Right lung (tissue), 5 donors: ENCODE measurements around the gene BPIFB6. TPM values are rescaled to one million over a fixed set of nuclear protein-coding genes. Genes with fewer than 3 reads are reported as not detected.

Source experiments
- DNase-seq, 2 donors: peaks; one replicate each; pipeline ENCODE4 v3.0.0-alpha.2; 2013
- polyA plus RNA-seq, 5 donors: library from polyadenylated mRNA; unstranded; fragments of 120-200 nt; gene quantifications; one replicate each; pipeline versions ENCODE4 v1.2.1 to v1.2.3, GENCODE V29; 2013; ENCODE audit warnings: inconsistent platforms in 1 of 5, low replicate concordance in 1 of 5; ENCODE audit not compliant: insufficient read length in 5 of 5, insufficient read depth in 1 of 5

BPIFB6 gene
- polyA plus RNA-seq, 5 donors = not detected

DNA sequence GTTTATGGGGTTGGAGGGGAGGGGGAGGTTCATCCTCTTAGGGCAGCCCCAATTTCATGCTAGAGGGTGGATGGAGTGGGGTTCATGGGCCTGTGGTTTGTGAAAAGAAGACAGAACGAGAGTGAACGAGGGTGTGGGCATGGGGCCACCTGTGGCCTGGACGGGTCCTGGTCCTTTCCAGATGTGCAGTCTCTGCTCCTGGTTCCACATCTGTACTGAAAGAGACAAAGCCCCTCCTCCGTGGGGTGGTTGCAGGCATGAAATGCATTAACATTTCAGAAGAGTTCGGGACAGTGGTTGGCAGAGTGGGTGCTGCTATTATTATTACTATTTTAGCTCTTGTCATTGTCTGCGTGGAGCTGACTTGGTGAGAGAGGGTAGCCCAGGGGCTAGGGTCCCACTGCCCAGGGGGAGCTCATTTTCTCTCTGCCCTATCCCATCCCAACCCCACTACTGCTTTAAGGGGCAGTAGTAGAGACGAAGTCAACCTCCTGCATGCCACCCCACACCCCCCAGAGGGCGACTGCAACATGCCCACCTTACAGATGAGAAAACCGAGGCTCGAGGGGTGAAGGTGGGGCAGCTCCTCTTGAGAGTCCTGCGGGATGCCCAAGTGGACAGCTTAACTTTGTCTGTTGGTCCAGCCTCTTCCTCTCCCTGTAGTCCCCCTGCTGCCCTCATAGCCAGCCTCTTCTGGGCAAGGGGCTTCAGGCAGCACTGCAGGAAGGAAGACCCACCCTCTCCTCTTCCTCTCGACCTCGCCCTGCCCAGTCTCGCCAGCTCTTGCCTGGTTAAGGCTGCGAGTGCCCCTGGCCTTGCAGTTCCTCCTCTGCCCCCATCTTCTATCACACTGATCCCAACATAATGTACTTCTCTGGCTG is 15.5 kb upstream of the BPIFB6 start:
- no peak for DNase-seq

- no peak for DNase-seq
Observed at GRCh38 chr20:33016581-33017109, 14.8 kb upstream of the BPIFB6 start.

DNA sequence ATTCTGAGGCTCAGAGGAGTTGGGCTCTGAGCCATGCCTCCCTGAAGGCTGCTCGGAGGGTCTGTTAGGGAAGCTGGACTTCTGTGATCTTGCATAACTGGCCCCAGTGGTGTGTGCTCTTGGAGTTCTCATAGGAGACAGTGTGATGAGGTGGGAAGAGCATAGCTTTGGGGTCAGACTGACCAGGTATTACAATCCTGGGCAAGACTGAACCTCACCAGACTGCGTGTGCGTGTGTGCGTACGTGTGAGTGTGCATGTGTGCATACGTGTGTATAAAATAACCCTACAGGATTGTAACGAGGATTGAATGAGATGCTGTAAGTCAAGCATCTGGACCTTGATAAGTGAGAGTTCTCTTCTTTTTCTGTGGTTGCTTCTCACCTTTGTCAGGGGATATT is 13.9 kb upstream of the BPIFB6 start:
- no peak for DNase-seq

GRCh38 chr20:33018169-33018931 is 13.1 kb upstream of the BPIFB6 start:
- DNase-seq = no peak

GRCh38 chr20:33019465-33020277 is 11.8 kb upstream of the BPIFB6 start:
- DNase-seq = no peak

DNA sequence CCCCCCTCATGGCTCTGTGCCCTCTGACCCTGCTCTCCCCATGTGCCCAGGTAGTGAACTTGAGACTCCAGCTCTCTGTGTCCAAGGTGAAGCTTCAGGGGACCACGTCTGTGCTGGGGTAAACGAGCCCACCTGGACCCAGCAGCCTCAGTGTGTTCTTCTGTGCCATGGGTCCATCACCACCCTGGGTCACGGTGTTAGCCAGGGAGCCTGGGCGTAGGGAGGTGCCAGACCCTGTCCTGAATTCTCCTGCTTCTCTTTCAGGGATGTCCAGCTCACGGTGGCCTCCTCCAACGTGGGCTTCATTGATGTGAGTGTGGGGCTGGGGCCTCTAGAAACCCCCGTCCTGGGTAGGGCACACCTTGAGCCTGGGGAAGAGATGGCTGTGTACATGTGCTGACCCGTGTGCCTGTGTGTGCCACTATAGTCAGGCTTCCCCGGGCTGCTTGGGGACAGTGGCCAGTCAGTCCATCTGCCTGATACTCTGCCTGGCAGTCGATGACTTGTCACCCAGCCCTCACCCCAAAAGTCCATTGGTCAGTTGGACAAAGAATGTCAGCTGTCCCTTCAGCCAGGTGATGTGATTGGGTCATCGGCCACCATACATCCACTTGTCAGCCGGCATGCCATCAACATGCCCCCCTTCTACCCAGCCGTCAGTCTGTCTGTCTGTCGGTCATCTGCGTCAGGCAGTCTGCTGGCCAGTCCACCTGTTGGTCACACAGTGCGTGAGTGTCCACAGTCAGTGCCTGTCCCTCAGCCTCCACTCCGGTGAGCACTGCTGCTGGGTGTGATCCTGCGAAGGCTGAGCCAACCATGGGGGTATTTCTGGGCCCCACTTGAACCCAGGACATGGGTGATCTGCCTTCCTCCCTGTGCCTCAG is 10.9 kb upstream of the BPIFB6 start:
- DNase-seq = no peak

DNA sequence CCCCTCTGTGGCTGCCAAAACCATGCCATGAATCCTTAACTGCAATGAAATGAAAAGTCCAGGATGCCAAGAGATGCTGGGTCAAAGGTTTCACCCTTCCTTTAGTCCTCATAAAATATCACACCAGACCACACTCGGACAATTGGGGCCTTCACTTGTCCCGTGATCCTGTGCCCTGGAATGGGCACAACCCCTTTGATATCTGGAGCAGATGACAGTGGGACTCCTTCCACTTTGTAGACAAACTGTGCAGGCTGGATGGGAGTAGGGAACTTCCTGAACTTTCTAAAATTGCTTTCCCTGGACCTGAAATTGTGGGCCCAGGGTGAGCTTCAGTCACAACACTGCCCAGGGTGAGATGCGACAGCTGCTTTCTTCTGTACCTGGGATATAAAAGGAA is 9.6 kb upstream of the BPIFB6 start:
- no peak for DNase-seq

DNA sequence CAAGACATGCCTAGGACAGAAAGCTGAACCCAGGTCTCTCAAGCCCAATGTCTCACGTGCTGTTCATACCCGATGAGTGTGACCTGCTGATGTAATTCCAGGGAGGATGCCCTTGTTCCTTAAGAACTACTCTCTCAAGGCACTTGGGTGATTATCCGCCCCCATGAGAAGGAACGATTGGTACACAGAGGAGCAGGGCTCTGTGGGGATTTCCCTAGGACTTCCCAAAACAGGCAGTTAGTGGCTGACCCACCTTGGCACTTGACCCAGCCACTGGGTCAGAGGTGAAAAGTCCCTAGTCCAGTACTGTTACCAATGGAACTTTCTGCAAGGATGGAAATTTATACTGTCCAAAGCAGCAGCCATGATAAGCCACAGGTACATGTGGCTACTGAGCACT is 9.2 kb upstream of the BPIFB6 start:
- no peak for DNase-seq

DNA sequence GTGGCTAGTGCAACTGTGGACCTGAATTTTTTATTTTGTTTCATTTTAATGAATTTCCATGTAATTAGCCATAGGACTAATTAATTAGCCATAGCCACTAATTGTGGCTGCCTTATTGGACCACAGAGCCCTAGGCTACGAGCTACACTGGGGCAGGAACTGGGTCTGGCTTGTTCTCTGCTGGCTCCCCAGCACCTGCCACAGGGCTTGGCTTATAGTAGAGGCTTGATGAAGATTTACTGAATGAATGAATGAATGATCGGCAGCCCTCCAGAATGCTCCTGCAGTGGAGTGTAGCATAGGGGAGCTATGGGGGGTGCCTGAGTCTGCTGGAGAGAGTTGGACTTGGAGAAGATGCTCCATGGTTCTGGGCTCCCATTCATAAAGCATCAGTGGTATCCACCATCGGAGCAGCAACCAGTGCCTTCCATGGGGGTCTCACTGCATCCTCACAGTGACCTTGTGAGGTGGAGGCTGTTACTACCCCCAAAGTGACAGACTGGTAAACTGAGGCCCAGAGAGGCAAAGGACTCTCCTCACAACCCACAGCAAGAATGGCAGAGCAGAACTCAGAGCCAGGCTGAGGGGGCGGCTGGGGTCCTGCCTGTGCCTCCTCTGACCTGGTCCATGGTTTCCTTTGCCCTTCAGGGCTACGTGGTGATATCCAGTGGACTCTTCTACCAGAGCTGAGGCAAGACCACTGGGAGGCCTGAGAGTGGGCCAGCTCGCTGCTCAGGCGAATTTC is 8.6 kb upstream of the BPIFB6 start:
- DNase-seq = no peak

DNA sequence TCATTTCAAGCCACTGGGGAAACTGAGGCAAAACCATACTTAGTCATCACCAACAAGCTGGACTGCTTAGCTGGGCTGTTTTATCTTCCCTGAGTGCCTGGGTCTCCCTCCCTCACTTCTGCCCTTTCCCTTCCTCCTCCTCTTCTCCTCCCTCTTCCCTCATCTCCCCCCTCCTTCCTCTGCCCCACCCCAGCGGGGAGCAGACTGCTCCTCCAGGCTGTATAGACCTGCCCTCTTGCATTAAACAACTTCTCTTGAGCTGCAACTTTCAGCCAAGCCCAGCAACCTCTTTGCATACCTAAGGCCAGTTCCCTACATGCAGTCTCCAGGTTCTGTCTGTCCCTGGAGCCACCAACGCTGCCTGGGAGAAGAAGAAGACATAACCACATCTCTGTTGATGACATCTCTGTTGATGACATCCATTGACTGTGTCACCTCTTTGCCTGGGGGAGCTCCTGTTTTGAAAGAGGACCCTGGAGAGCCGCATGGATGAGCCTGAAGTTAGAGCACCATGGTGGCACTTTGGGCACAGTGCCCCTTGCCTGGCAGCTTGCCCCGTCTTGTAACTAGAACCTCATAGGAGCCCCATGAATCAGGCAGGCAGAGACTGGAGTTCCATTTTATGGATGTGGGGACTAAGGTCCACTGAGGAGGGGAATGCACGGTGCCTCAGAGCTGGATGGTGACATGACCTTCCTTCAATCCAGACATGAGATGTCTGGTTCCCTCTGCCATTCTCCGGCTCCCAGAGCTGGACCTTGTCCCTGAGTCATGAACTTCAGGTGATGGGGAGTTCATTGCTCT is 7.8 kb upstream of the BPIFB6 start:
- DNase-seq = no peak

DNA sequence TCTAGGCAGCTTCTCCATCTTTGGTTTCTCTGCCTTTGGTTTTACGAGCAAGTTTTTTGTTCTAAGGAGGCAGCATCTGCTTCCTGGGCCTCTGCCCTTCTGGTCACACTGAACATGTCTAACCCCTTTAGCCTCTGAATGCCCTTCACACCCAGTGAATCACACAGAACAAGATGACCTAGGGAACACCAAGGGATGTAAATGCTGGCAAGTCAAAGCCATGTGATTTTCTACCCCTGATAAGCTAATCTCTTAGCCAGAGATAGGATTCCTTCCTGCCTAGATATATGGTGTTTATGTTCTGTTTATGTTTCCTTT is 7.2 kb upstream of the BPIFB6 start:
- DNase-seq = no peak

DNA sequence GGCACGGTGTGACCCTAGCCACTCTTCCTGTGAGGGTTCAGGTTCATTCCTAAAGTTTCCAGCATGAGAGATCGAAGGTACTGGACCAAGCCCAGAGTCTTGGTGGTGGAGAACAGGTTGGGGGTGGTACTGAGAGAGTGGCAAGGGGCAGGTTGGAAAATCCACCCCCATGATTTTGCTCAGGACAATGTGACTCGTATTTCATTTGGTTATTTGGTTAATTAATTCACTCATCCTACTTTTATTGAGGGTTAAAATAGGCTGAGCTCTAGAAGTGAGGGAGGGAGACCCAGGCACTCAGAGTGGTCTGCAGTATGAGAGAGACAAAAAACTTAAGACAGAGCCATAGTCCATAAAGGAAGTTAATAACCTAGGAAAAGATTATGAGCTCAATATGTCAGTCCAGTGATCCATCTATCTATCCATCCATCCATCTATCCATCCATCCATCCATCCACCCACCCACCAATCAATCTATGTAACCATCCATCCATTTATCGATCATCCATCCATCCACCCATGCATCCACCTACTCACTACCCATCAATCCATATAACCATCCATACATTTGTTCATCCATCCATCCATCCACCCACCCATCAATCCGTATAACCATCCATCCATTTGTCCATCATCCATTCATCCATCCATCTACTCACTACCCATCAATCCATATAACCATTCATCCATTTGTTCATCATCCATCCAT is 6.7 kb upstream of the BPIFB6 start:
- no peak for DNase-seq

DNA sequence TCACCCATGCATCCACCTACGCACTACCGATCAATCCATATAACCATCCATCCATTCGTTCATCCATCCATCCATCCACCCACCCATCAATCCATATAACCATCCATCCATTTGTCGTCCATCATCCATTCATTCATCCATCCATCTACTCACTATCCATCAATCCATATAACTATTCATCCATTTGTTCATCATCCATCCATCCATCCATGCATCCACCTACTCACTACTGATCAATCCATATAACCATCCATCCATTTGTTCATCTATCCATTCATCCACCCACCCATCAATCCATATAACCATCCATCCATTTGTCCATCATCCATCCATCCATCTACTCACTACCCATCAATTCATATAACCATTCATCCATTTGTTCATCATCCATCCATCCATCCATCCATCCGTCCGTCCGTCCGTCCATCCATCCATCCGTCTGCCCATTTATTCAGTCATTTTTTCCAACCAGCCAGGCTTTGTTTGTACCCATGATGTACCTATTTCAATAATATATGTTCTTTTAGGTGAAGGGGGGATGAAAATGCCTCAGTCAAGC is 6.1 kb upstream of the BPIFB6 start:
- no peak for DNase-seq

GRCh38 chr20:33026072-33026778 is 5.2 kb upstream of the BPIFB6 start:
- no peak for DNase-seq

DNA sequence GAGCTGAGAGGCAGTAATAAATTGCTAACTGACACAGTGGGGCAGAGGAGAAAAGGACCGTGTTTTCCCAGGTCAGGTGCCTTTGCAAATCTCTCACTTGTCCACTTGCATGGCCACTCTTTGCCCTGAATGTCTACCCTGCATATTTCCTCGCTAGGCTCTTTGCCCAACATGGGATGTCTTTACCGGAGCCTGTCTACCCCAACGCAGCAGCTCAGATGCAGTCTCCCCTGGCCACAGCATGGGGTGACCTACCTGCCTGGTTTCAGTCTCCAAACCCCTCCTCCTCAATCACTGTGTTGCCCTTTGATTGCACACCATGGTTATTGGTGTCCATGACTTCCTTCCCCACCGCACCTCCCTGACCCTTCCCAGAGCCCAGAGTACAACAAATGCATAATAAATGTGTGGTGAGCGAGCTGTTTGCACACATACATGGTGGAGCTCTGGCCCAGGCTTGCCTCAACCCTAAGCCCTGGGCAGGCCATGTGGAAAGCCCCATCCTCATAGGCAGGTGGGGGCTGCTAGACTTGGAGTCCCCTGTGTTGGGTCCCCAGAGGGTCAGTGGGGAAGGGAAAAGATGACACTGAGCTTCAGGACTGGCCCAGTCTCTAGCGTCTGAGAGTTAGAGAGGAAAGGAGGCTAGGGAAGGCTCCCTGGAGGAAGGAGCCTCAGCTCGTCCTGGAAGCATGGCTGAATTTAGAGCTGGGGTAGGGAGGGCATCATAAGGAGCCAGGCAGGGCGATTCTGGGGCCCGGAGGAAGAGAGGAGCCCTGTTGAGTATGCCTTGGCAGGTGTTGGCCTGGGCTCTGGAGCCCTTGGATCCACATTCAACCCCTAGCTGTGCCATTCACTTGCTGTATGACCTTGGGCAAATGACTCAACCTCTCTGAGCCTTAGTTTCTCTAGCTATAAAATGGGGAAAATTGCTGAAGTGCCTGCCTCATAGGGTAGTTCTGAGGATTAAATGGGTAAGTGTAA is 4.4 kb upstream of the BPIFB6 start:
- no peak for DNase-seq
